Activated CD4-positive, alpha-beta T cell treated with anti-CD3 and anti-CD28 coated beads, Interleukin-2, Interleukin-6, amounts not matched to agents 100 ng/mL and 50 ng/mL, durations not matched to agents 16 hours and 8 hours (primary cell): ENCODE measurements around the gene ZNHIT1.
"Not testable (repeated sequence)": the region's sequence is repeated elsewhere in the genome, so short reads cannot be mapped to it uniquely, and the experiment has no call there.

Source experiments
- DNase-seq: peaks from one replicate; pipeline ENCODE4 v3.0.0-alpha.2; 2020

The ZNHIT1 gene

DNA sequence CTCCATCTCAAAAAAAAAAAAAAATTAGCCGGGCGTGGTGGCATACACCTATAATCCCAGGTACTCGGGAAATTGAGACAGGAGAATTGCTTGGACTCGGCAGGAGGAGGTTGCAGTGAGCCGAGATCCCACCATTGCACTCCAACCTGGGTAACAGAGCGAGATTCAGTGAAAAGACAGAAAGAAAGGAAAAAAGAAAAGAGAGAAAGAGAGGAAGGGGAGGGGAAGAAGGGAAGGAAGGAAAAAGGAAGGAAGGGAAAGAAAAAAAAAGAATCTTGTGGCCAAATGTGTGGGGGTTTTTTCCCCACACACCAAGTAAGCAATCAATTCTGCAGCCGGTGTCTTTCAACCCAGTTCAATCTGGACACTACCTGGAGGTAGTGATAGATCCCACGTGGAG, 28.9 kb upstream of the ZNHIT1 start:
- no peak for DNase-seq

DNA sequence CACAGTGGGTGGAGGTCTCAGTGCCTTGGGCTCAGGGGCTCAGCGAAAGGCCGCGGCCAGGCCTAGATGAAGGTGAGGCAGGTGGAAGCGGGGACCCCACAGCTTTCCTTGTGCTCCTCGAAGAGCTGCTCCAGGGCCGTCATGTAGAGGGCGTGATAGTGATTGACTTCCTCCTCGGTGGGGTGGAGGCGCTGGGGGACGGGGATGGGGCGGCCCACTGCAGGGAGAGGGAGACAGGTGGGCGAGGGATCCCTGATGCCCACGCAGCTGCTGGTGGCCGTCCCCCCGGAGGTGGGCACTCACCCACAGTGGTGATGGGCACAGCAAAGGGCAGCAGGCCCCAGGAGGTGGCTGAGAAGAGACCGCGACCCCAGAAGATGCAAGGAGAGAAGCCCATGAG, 22.1 kb upstream of the ZNHIT1 start:
- DNase-seq: no peak

DNA sequence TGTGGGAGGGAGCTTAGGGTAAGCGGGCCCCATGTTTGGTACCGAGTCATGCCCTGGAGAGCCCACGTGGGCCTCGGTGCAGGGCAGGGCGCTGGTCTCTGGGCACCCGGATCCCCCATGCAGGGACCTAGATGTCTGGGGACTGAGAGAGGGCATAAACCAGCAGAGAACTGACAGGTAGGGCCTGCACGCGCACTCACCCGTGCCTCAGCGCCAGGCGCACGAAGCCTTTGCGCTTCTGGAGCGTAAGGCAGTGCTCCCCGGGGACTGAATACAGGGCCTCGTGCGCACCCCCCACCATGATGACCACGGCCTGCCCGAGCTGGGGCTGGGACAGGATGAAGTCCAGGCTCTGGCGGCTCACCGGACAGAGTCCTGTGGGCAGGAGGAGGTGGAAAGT, 20.0 kb upstream of the ZNHIT1 start:
- no peak for DNase-seq

DNA sequence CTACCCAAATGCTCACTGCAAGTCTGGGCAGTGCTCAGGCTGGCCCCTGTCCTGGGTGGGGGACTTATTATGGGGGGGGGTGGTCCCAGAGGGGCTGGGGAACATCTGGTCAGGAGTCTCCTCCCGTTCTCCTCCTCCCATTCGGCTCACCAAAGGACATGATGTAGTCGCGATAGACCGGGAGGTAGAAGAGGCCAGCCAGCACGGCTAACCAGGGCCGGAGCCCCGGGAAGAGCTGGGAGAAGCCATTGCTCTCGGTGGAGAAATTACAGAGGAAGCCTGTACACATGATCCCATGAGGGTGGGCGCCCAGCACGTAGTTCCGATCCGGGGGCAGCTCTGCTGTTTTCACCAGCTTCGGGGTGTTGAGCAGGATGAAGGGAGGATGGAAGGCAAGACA, 19.5 kb upstream of the ZNHIT1 start:
- DNase-seq: no peak

DNA sequence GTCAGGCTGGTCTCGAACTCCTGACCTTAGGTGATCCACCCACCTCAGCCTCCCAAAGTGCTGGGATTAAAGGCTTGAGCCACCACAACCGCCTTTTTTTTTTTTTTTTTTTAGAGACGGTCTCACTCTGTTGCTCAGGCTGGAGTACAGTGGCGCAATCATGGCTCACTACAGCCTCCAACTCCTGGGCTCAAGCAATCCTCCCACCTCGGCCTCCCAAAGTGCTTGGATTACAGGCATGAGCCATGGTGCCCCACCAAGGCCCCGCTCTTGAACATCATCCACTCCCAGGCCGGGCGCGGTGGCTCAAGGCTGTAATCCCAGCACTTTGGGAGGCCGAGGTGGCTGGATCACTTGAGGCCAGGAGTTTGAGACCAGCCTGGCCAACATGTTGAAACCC, 18.4 kb upstream of the ZNHIT1 start:
- not testable (repeated sequence) for DNase-seq

DNA sequence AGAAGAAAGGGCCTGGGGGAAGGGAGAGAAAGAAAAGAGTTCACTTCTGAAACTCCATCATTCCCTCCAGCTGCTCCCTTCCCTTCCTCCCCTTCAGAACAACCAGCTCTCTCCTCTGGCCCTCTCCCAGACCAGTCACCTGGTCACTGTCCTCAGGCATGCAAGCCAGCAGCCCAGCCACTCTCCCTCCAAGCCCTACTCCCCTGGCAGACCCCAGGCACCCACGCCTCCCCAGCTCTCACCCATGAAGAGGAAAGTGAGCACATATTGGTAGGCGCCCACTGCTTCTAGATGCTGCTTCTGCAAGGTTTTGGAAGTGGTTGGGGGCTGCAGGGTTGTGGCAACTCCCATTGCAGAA, 17.5 kb upstream of the ZNHIT1 start:
- no peak for DNase-seq

DNA sequence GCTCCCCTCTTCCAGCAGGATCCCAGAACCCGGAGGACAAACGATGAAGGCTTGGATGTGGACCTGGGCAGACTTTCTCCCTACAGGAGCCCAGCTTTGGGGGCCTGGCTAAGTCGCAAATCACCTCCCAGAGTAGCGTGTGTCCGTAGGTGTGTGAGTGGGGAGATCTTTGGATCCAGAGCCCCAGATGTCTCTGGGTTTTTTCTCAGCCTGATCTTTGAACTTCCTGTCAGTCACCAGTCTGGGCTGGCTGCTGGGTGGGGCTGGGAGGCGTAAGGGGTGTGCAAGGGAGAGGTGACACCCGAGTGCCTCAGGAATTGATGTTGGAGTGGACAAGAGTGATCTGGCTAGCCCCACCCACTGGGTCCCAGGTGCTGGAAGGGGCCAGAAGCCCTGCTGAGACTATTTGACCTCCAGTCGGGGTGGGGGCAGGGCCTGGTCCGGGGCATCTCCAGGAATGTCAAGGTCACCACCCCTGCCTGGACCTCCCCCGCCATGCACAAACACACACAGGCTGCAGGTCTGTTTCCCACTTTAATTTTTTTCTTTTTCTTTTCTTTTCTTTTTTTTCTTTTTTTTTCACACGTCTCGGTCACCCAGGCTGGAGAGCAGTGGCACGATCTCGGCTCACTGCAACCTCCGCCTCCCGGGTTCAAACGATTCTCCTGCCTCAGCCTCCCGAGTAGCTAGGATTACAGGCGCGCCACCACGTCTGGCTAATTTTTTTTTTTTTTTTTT, 16.9 kb upstream of the ZNHIT1 start, which contains the start of gene MOGAT3:
Gene MOGAT3 (minus strand): TSS at position 175 of the 738 bp plus-strand sequence. CDS start 182 bp downstream, outside the sequence.
- no peak for DNase-seq

DNA sequence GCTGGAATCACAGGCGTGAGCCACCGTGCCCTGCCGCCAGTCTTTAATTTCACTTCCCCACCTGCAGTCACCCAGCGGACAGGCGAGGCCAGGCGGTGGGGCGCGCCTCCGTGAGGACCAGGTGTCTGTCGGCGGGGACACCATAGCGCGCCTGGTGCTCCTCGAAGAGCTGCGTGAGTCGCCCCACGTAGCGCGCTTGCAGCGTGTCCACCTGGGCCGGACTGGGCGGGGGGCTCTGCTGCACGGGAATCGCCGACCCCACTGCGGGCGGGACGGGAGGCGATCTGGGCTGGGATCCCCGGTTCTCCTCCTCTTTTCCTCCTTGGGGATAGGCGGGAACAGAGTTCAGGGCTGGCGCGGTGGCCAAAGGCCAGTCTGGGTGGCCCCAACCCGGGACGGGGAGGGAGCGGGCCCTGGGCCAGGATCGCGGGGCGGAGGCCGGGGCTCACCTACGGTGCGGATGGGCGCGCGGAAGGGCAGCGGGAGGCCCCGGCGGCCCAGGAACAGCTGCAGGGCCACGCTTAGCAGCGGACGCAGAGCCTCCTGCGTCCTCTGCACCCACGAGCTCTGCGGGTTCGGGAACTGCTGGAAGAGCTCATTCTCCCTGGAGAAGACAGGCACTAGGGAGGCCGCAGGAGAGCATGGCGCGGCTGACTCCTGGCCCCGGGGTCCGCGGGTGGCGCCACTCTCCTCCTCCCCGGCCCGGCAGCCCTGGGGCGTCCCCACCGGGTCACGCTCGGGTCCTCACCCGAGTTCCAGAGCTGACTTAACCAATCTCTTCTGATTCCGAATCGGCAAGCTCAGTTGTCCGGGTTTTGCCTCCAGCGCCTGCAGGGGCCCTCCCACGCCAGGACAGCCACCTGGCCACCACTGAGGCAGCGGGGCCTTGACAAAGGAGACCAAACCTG, 16.0 kb upstream of the ZNHIT1 start:
- no peak for DNase-seq

DNA sequence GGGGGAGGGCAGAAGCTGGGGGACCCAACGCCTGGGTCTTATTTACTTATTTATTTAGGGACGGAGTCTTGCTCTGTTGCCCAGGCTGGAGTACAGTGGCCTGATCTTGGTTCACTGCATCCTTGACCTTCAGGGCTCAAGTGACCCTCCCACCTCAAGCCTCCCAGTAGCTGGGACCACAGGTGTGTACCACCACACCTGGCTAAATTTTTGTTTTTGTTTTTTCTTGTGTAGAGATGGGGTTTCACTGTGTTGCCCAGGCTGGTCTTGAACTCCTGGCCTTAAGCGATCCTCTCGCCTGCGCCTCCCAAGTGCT, 15.4 kb upstream of the ZNHIT1 start:
- DNase-seq: no peak

DNA sequence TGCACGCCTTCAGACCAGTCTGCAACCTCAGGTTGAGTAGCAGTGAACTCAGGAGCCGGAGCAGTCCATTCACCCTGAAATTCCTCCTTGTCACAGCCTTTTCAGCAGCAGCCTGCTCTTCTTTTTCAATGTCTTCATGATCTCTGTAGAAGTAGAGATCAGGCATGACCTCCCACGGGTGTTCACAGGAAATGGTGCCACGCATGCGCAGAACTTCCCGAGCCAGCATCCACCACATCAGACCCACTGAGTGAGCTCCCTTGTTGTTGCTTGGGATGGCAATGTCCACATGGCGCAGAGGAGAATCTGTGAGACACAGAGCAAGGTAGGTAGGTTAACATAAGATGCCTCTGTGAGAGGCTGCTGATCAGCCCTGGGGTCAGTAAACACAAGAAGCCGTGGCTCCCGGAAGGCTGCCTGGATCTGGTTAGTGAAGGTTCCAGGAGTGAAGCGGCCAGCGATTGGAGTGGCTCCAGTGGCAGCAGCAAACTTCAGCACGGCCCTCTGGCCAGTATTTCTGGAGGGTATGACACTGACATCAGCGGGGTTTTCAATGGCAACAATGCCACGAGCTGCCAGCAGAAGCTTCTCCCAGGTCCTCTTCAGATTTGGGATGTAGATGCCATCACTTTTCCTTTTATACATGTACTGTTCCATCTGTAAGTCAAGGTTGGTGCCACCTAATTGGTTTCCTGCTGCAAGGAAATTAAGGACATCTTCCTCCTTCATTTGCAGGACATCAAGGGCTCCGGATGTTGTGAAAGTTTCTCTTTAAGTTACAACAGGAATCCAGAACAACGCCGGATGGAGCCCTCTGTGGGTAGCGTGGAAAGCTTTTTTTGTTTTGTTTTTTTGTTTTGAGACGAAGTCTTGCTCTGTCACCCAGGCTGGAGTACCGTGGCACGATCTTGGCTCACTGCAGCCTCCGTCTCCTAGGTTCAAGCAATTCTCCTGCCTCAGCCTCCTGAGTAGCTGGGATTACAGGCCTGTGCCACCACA, 13.9 kb upstream of the ZNHIT1 start:
- not testable (repeated sequence) for DNase-seq

DNA sequence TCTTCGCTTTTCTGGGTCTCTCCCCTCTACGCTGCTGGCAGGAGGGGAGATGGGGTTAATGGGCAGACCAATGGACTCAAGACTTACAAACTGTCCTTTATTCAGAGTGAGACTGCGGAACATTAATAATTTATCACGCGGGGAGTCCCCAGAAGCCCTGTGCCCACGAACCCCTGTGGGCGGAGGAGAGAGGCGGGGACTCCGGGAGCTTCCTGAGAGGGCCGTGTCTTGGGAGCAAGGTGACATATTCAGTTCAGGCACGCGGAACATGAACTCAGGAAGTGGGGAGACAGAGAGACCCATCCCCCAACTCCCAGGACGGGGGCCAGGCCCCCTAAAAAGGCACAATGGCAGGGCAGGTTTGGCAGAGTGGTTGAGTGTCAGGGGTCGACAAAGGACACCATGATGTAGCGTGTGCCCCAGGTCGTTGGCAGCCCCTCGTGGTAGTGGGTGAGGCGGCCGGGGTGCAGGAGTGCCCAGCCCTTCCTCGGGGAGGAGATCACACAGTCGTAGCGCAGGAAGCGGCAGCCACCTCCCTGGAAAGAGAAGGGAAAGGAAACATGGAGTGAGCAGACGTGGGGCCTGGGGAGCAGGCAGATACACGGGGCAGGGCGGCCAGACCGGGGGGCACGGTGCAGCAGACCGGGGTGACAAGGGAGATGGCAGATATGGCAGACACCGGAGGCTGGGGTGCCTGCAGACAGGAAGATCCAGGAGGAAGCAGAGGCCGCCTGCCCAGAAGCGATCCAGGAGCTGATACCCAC, 11.9 kb upstream of the ZNHIT1 start:
- DNase-seq: no peak

DNA sequence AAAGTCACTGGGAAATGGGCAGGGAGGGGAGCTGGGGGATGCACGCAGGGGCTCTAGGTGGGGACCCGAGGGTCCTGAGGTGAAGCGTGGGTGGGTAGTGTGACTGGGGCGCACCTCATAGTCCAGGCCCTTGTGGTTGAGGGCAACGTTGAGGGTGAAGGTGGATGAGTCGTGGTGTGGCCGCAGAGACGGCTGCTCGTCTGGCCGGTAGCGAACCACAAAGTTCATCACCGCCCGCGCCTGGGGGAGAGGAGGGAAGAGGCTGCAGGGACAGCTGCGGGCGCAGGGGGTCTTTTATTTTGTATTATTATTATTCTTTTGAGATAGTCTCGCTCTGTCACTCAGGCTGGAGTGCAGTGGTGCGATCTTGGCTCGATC, 11.3 kb upstream of the ZNHIT1 start:
- no peak for DNase-seq

DNA sequence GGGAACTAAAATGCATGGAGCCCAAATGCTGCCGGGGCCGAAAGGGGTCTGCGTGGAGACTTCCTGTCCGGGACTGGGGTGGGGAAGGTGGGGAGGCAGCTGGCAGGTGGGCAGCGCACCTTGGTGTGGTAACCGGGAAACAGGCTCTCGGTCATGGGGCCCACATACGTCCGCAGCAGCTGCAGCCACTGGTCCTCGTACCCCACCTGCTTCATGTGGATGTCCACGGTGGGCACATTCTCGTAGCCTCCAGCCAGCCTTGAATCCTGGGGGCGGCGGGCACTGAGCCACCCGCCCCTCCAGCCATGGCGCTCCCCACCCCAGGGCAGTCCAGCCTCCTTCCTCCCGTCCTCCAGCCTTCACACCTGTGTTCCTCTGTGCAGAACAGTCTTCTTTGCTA, 10.5 kb upstream of the ZNHIT1 start:
- no peak for DNase-seq

DNA sequence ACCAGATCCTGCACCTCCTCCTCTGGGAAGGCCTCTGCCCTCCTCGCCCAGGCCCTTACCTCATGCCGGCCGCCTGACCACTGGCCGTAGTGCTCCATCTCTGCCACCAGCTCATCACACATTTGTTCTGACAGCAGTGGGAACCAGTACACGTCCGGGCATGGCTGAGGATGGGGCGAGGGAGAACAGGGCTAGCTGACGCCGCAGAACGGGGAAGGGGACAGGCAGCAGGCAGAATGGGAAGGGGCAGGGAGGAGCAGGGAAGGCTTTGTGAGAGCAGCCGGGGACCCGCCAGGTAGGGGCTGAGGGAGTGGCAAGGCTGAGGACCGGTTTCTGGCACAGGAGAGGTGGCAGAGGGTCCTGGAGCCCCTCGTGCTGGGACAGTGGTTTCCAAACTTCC, 9.2 kb upstream of the ZNHIT1 start:
- no peak for DNase-seq

DNA sequence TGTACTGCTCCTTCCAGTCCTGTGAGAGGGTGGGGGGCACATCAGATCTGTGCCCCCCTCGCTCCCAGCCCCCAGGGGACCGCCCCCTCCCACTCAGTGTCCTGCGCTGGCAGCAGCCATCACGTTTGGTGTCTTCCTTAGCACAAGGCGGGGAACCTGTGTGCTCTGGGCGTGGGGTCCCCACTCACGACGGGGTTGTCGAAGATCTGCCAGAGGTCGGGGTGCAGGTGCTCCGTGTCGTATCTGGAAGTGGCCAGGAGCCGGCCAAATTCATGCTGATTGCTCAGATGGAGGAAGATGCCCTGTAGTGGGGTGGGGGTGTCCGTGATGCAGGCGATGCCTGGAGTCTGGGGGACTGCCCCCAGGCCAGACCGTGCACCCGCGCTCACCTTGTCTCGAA, 7.8 kb upstream of the ZNHIT1 start:
- DNase-seq: no peak

DNA sequence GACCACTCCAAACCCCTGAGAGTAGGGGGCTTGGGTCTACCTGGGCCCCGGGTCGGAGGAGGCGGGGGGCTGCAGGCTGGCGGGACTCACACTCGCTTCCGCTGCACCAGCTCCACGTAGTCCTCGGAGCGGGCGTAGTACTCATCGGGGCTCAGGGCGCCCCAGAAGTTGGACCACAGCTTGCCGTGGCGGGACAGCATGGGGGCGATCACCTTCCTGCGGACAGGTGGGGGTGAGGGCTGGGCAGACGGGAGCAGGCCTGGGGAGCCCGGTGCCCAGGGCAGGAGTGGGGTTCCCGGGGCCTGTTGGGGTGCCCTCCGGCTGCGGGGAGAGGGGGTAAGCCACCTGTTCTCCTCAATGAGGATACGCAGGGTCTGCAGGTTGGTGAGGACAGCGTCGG, 6.5 kb upstream of the ZNHIT1 start:
- DNase-seq: no peak

DNA sequence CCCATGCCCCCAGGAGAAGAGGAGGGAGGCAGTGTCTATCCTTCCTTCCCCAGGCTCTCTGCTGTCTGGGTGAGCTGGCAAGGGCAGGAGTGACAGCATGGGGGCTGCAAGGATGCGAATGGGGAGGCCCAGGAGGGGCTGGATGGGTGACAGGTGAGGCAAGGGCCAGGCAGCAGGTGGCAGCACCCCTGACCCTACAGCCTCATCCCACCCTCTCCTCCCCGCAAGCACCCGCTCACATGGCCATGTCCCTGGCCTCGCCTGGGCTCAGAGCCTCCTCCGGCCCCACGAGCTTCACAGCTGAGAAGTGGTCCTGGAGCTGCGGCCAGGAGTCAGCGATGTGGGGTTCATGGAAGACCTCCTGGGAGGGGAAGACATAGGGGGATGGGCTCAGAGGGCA, 6.0 kb upstream of the ZNHIT1 start:
- no peak for DNase-seq

DNA sequence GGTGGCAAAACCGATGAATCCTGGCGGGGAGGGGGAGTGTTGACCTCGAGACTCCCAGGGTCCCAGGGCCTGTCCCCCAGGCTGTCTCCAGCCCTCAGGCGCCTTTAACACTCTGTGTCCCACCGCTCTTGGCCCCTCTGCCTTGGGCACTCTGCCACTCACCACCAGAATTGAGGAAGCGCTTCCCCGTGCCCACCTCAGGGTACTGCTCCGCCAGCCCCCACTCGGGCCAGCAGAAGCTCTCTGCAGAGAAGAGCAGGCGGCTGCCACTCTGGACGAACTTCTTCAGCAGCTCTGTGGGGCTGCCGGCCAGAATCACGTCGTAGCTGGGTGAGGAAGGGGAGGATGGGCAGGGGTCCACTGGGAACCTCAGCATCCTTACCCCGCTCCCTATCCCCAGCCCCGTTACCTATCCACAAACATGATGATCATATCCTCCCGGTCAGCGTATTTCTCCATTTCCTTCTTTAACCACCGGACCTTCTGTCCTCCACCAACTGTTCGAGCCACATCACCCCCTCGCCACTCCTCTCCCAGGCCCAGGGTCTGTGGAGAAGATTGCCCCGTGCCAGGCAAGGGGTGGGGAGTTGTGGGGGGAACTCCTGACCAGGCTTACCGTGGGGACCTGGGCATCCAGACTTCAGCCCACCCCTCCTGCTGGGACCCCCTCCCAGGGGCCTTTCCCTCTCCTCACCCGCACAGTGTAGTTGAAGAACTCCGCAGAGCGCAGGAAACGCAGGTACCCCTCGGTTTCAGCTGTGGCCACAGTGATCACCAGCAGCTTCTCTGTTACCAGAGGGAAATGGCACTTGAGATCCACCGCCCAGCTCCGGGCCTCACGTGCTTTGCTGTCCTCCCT, 1.7 kb upstream of the ZNHIT1 start:
- DNase-seq: no peak

DNA sequence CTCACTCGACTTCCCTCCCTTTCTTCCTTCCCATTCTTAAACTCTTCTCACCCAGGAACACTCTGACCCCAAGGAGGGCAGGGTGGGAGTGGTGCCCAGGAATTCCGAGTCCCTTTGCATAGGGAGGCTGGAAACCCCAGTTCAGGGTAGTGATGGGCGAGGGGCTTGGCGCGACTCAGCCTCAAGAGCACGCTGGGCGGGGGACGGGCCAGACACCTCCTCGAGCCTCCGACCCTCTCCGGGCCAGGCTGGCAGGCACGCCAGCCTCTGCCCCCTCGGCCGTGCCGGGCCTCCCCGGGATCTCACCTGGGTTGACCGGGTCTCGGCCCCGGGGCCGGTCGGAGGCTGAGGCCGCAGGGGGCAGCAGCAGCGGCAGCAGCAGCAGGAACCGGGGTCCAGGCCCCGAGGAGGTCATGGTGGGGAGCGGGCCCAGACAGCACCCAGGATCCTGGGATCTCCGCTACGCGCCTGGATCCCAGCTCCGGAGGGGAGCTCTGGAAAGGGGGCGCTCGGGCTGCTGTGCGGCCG, 1.0 kb upstream of the ZNHIT1 start:
- DNase-seq: peak; percentile 10

DNA sequence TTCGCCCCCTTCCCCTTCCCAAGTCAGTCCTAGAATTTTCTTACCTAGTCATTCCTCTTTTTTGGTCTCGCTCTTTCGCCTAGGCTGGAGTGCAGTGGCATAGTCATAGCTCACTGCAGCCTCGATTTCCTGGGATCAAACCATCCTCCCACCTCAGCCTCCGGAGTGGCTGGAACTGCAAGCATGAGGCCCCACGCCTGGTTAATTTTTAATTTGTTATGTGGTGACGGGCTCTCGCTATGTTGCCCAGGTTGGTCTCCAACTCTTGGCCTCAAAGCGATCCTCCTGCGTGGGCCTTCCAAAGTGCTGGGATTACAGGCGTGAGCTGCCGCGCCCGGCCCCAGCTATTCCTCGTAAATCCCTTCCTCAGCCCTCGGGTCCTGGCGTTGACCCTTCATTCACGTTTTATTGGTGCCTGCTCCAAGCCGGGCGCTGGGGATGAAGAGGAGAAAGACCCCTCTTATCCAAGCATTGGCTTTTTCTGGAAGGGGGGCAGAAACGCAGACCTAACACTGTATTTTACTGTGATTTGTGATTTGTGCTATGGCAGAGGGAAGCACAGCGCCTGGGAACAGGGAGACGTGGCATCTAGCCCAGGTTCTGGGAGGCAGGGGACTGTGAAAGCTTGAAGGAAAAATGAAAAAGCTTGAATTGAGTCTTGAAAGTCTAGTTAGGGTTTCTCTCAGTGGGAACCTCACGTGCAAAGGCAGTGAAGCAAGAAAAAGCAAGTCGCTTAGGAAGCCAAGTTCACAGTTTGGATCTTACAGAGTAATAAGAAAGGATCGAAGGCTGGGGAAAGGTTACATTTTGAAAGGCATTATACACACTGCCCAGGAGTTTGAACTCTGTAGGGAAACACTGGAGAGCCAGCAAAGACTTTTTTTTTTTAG, 516 bp downstream of the ZNHIT1 start:
- no peak for DNase-seq
